Measurements from ENCODE around the gene CSH1.
"Not testable (repeated sequence)": the region's sequence is repeated elsewhere in the genome, so short reads cannot be mapped to it uniquely, and the experiment has no call there.

The CSH1 gene

DNA sequence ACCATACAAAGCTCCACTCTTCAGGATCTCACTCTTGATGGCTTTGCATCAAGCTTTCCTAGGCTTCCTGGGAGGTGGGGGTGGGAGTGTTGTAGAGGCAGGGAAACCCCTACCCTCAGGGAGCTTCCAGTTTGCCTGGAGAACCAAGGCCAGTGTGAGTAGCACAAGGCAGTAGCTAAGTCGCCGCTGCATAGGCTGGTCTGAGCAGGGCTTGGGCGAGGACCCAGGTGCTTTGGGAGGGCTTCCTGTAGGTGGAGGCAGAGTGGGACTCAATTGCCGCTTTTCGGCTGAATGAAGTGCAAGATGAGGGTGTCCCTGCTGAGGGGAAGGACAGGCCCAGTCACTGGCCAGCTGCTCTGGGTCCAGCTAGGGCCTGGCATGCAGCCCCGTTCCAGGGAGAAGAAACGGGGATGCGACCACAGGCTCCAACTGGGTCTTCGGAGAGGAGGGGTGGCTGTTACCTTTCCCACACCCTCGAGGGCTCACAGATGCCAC, 31.8 kb upstream of the CSH1 start:
- no peak for DNase-seq

DNA sequence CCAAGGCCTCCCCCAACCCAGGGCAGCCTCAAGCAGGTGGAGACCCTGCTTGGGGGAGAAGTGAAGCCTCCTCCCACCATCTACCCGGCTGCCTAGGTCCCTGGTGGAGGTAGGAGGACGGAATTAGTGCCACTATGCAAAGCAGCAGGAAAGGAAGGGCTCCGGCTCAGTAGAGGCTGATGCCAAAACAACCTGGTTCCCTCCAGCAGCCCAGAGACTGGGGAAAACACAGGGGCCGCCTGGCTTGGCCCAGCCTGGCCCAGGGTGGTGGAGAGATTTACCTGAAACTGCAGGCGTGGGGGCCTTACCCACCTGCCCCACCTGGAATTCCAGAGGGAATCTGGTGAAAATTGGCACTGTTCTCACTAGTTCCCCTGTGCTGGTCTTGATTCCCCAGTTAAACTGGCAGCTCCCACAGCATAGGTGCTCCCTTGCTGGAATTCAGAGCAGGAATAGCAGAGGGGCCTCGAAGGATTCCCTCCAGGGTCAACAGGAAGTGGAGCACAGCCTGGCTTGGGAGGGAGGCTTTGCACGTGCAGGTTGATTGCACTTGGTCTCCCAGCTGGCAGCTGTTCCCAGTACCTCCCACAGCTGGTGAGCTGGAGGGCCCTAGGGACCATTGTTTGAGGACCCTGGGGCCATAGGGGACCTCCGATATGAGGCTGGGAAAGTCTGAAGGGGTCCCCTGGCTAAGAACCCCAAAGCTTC, 31.2 kb upstream of the CSH1 start:
- no peak for DNase-seq

DNA sequence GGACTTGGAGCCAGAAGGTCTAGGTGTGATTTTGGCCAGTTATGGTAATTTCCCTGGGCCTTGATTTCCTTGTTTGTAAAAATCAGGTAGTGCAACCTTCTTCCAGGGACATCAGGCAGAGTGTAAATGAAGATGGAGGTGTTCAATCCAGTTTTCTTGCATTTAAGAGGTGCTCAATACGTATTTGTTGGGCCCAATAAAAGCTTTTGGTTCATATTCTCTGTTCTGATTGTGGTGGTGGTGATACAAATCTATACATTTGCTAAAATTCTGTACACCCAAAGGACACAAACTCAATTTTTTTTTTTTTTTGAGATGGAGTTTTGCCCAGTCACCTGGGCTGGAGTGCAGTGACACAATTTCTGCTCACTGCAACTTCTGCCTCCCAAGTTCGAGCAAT, 29.8 kb upstream of the CSH1 start:
- no peak for DNase-seq

DNA sequence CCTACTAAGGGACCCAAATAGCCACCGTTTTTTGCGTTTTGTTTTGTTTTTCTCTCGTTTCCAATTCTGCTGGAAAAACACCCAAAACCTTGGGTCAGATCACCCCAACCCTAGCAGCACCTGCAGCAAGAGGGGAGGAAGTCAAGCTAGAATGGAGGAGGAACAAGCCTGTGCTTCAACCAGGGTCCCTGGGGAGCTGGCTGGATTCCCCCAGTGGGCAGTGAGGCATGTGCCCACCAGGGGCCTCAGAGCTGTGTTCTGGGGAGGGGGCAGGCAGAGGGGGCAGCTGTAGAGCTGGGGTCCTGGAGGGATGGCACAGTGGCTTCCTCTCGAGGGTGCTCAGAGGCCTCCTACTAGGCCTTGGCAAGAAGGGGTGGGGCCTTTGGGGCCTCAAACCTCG, 29.2 kb upstream of the CSH1 start:
- DNase-seq = no peak

DNA sequence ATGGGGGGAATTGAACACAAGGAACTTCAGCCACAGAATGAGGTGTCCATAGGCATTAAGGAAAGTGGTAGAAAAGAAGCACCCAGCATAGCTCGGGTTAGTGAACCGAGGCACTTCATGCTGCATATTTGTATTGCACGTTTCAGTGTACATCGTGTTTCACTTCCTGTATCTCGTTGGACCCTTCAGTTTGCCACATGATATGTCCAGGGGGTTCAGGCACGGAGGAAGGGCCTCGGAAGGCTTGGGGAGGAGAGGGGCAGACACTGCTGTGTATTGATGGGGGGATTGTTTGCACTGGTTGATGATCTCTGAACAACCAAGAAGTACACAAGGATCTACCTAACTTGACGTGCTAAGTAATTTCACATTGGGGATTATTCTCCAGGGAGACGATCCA, 26.0 kb upstream of the CSH1 start:
- not testable (repeated sequence) for DNase-seq

DNA sequence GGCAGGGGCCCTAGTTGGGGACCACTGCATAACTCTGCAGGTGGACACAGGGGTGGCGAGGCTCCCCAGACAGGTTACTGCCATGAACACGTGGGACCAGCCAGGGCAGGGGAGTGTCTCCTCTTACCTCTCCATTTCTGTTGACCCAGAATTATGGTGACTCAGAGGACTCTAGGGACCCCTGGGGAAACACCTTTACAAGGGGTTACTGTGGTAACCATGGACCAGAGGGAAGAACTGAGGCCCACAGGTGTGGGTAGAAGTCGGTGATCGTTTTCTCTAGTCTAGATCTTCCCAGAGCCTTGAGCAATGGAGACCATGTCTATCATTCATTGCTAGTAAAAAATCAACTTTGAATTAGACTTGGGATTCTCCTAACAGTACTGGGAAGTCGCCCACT, 24.4 kb upstream of the CSH1 start:
- not testable (repeated sequence) for DNase-seq

DNA sequence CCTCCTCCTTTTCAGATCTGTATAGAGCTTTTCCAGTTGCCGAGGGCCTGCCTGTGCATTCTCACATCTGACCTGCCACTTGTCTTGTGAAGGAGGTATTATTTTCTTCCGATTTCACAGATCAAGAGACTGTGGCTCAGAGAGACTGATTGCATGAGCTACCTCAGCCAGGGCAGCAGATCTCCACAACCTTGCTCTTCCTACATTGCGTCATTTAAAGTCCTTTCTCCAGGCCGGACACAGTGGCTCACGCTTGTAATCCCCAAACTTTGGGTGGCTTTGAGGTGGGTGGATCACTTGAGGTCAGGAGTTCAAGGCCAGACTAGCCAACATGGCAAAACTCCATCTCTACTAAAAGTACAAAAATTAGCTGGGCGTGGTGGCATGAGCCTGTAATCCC, 23.7 kb upstream of the CSH1 start:
- not testable (repeated sequence) for DNase-seq

DNA sequence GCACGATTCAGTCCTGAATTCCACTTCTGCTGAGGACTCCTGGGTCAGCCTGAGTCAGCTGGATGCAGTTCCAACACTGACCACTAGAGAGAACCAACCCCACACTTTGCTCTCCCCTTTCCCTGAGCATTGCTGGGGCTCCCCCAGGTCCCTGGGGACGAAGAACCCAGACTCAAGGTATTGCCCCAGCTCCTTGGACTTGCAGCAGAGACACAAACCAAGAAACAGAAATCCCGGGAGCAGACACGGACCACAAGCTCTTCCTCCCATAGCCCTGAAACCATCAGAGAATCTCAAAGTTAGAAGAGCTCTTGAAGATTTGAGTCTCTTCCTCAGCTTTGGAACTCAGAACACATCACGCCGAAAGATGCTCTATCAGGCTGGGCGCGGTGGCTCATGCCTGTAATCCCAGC, 22.9 kb upstream of the CSH1 start:
- DNase-seq = peak; percentile 73

DNA sequence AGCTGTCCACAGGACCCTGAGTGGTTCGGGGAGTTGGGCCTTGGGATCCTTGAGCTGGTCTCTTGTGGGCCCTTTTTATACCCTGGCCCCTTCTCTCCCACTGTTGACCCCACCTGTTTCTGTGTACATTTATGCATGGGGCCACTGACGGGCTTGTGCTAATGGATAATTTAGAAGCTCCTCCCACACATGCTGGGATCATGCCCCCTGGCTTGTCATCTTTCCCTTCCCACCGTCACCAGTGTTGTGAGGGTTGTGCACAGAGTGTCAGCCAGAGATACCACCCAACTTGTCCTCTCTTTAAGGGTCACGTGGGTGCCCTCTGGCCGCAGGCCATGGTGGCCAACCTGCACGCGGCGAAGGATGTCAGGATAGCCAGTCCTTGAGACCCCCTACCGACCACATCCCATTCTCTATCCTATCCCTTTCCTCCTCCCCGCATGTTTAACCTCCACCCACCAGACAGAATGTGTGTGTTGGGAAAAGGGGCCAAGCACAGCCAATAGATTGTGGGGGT, 22.5 kb upstream of the CSH1 start, which contains the start of gene GH1:
TSS of gene GH1 (minus strand) at position 51 of the 517 bp plus-strand sequence. CDS start 63 bp downstream, outside the sequence.
- not testable (repeated sequence) for DNase-seq

DNA sequence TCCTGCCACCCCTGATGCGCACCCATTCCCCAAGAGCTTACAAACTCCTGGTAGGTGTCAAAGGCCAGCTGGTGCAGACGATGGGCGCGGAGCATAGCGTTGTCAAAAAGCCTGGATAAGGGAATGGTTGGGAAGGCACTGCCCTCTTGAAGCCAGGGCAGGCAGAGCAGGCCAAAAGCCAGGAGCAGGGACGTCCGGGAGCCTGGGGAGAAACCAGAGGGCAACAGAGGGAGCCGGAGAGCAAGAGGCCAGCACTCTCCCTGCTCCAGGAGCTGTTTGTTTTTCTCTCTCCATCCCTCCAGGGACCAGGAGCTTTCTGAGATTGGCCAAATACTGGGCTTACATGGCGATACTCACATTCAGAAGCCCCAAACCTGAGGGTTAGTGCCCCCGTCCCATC, 21.9 kb upstream of the CSH1 start:
- no peak for DNase-seq

DNA sequence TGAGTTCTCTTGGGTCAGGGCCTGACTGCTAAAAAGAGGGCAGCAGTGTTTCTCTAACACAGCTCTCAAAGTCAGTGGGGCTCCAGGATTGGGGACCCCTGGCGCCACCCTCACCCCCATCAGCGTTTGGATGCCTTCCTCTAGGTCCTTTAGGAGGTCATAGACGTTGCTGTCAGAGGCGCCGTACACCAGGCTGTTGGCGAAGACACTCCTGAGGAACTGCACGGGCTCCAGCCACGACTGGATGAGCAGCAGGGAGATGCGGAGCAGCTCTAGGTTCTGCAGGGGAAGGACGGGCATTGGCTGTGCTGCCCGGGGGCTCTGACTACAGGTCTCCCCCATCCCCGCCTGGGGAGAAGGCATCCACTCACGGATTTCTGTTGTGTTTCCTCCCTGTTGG, 21.3 kb upstream of the CSH1 start:
- no peak for DNase-seq

DNA sequence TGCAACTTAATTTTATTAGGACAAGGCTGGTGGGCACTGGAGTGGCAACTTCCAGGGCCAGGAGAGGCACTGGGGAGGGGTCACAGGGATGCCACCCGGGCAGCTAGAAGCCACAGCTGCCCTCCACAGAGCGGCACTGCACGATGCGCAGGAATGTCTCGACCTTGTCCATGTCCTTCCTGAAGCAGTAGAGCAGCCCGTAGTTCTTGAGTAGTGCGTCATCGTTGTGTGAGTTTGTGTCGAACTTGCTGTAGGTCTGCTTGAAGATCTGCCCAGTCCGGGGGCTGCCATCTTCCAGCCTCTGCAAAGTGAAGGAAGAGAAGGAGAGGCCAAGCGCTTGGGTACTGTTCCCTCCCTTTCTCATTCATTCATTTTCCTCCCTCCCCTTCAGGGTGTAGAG, 20.8 kb upstream of the CSH1 start:
- not testable (repeated sequence) for DNase-seq

DNA sequence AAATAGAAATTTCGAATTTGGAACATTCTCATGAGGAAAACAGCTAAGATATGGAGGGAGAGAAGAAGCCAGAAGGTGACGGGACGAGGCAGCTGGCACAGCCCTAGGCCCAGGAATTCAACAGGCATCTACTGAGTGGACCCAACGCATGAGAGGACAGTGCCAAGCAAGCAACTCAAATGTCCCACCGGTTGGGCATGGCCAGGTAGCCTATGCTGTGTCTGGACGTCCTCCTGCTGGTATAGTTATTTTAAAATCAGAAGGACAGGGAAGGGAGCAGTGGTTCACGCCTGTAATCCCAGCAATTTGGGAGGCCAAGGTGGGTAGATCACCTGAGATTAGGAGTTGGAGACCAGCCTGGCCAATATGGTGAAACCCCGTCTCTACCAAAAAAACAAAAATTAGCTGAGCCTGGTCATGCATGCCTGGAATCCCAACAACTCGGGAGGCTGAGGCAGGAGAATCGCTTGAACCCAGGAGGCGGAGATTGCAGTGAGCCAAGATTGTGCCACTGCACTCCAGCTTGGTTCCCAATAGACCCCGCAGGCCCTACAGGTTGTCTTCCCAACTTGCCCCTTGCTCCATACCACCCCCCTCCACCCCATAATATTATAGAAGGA, 20.3 kb upstream of the CSH1 start:
- DNase-seq = no peak

DNA sequence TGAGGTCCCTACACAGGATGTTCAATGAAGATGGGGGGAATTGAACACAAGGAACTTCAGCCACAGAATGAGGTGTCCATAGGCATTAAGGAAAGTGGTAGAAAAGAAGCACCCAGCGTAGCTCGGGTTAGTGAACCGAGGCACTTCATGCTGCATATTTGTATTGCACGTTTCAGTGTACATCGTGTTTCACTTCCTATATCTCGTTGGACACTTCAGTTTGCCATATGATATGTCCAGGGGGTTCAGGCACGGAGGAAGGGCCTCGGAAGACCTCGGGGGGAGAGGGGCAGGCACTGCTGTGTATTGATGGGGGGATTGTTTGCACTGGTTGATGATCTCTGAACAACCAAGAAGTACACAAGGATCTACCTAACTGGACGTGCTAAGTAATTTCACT, 19.4 kb upstream of the CSH1 start:
- DNase-seq = not testable (repeated sequence)

DNA sequence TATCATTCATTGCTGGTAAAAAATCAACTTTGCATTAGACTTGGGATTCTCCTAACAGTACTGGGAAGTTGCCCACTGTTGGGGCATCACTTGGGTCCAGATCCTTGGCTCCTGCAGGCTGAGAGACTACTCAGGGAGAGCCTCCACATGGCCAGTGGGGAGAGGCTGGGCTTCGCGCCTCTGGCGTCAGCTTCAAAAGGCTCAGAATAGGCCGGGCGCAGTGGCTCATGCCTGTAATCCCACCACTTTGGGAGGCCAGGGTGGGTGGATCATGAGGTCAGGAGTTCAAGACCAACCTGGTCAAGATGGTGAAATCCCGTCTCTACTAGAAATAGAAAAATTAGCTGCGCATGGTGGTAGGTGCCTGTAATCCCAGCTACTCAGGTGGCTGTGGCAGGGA, 18.1 kb upstream of the CSH1 start:
- DNase-seq = no peak

DNA sequence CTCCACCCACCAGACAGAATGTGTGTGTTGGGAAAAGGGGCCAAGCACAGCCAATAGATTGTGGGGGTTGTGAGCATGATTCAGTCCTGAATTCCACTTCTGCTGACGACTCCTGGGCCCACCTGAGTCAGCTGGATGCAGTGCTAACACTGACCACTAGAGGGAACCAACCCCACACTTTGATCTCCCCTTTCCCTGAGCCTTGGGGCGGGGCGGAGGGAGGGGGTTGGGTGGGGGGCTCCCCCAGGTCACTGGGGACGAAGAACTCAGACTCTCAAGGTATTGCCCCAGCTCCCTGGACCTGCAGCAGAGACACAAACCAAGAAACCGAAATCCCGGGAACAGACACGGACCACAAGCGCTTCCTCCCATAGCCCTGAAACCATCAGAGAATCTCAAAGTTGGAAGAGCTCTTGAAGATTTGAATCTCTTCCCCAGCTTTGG, 15.3 kb upstream of the CSH1 start:
- DNase-seq = peak; percentile 68

DNA sequence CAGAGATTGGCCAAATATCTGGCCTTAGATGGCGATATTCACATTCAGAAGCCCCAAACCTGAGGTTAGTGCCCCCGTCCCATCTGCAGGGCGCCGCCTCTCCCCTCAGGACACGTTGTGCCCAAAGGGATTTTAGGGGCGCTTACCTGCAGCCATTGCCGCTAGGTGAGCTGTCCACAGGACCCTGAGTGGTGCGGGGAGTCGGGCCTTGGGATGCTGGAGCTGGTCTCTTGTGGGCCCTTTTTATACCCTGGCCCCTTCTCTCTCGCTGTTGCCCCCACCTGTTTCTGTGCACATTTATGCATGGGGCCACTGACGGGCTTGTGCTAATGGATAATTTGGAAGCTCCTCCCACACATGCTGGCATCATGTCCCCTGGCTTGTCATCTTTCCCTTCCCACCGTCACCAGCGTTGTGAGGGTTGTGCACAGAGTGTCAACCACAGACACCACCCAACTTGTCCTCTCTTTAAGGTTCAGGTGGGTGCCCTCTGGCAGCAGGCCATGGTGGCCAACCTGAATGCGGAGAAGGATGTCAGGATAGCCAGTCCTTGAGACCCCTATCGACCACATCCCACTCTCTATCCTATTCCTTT, 14.8 kb upstream of the CSH1 start, which contains the start of gene CSHL1:
TSS of gene CSHL1 (minus strand) at position 218 of the 595 bp plus-strand sequence. CDS start at position 156, 62 bp downstream.
- no peak for DNase-seq

DNA sequence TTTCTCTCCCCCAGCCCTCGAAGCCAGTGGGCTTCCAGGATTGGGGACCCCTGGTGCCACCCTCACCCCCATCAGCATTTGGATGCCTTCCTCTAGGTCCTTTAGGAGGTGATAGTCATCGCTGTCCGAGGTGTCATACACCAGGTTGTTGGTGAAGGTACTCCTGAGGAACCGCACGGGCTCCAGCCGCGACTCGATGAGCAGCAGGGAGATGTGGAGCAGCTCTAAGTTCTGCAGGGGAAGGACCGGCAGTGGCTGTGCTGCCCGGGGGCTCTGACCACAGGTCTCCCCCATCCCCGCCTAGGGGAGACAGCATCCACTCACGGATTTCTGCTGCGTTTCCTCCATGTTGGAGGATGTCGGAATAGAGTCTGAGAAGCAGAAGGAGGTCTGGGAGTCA, 13.7 kb upstream of the CSH1 start:
- no peak for DNase-seq

DNA sequence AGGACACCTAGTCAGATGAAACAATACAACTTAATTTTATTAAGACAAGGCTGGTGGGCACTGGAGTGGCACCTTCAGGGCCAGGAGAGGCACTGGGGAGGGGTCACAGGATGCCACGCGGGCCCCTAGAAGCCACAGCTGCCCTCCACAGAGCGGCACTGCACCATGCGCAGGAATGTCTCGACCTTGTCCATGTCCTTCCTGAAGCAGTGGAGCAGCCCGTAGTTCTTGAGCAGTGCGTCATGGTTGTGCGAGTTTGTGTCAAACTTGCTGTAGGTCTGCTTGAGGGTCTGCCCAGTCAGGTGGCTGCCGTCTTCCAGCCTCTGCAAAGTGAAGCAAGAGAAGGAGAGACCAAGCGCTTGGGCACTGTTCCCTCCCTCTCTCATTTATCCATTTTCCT, 13.2 kb upstream of the CSH1 start:
- DNase-seq = not testable (repeated sequence)

DNA sequence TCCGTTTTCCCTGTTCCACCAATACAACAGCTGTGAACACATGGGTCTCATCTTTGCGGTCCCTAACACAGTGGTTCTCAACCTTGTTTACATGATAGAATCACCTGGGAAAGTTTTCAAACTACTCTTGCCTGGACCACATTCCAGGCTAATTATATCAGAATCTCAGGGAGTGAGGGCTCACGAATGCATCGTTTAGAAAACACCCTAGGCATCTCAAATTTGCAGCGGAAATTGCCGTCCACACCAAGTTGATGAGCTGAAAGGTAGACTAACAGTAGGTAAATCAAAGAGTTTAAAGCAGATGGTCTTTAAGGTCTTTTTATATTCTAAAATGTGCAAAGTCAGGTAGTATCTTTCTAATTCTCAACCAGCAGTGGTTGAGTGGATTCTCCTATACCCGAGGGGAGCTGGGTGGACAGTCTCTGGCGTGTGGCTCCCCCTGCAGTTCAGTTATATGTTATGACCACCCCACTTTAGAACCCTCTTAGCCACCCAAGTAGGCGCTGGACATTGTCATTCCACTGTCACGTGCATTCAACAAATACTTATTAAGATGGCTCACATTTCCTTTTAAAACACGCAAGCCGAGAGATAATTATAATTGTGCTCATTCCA, 10.9 kb upstream of the CSH1 start:
- DNase-seq = not testable (repeated sequence)

DNA sequence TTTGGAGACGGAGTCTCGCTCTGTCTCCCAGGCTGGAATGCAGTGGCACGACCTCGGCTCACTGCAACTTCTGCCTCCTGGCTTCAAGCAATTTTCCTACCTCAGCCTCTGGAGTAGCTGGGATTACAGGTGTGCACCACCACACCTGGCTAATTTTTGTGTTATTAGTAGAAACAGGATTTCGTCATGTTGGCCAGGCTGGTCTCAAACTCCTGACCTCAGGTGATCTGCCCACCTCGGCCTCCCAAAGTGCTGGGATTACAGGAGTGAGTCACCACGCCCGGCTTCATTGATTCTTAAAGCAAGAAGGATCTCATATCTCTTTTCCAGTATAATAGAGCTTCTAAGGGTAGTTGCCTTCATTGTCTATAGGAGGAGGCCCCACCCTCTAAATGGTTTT, 8.4 kb upstream of the CSH1 start:
- DNase-seq = not testable (repeated sequence)

DNA sequence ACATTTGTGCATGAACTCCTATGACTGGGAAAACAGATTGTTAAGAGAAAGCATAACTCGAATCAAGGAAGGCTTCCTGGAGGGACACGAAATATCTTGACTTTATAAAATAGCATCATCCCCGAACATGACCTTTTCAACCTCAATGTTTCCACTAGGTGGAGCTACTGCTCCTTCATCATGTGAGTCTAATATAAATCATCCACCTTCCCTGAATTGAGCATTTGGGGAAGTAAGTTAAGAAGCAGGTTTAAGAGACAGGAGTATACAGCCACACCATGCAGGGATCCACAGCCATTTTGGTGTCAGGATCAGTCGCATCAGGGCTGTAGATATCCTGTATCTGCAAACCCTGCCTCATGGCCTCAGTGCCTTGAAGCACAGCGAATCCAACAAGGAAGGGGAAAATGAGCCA, 7.4 kb upstream of the CSH1 start:
- DNase-seq = not testable (repeated sequence)

DNA sequence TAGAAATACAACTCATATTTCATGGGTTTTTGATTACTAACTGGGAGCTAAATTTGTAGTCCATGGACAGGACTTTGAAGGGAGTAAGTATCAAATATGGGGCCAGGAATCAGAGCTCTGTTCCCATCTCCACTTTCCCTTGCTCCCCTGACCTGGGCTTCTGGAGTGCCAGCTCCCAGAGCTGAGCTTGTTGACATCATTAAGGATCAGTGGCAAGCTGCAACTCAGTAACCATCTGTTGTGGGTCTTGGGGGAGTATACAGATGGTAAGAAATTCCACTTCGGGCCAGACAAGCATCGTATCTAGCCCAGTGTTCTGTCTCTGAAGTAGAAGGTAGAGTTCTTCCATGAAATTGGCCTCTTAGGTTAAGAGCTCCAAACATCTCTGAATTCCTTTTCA, 5.6 kb upstream of the CSH1 start:
- not testable (repeated sequence) for DNase-seq

Measured in activated naive CD4-positive, alpha-beta T cell treated with Interleukin-2 at 50 U/mL for 16 hours (primary cell).